A549 (cell line): ENCODE results near the gene ILDR2.

Experiments used
- CTCF ChIP-seq: fragments of >200 bp; sonication (Bioruptor Twin); formaldehyde crosslinking; IDR thresholded peaks from 3 replicates; pipeline ENCODE4 v1.5.1; 2016
- RAD21 ChIP-seq, 2 experiments: fragments of >200 bp in 1 of 2; sonication (Bioruptor Twin) in 1 of 2; formaldehyde crosslinking in 1 of 2; IDR thresholded peaks in 1 of 2; conservative IDR thresholded peaks in 1 of 2; 2 replicates in 1 of 2; 3 replicates in 1 of 2; pipeline ENCODE4 v1.6.1; 2012 to 2018; ENCODE audit warnings: inconsistent platforms in 1 of 2
- ZNF302 ChIP-seq: fragments of 250-450 bp; sonication (Bioruptor Pico); IDR thresholded peaks from 2 replicates; pipeline ENCODE4 v1.9.0; 2021; ENCODE audit warnings: inconsistent platforms, mild to moderate bottlenecking, moderate library complexity
- TF ChIP-seq, protein P1 (sequence below): fragments of 150-350 bp; IDR thresholded peaks from 2 replicates; pipeline ENCODE4 v1.6.1; 2014; ENCODE audit warnings: low read depth, mild to moderate bottlenecking, low read length

- no peak for TF ChIP-seq ZNF302
- no peak for TF ChIP-seq CTCF
- TF ChIP-seq, protein P1, sequence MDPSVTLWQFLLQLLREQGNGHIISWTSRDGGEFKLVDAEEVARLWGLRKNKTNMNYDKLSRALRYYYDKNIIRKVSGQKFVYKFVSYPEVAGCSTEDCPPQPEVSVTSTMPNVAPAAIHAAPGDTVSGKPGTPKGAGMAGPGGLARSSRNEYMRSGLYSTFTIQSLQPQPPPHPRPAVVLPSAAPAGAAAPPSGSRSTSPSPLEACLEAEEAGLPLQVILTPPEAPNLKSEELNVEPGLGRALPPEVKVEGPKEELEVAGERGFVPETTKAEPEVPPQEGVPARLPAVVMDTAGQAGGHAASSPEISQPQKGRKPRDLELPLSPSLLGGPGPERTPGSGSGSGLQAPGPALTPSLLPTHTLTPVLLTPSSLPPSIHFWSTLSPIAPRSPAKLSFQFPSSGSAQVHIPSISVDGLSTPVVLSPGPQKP, result no peak
- no peak for TF ChIP-seq RAD21 (conservative IDR thresholded peaks at IDR 0.05 in 1 of 2, IDR thresholded peaks at IDR 0.05 in 1 of 2)
These were observed 92.4 kb downstream of the ILDR2 start for GRCh38 chr1:166882893-166883292.
